ENCODE measurements around the gene TYRO3.

Gene TYRO3

GRCh38 chr15:41558400-41559238 is at the start of gene TYRO3:
Gene TYRO3, plus strand, starts transcription at chr15:41559212. Its CDS starts 46 bp downstream, at chr15:41559258.
- DNase-seq, result peak; percentile 36

DNA sequence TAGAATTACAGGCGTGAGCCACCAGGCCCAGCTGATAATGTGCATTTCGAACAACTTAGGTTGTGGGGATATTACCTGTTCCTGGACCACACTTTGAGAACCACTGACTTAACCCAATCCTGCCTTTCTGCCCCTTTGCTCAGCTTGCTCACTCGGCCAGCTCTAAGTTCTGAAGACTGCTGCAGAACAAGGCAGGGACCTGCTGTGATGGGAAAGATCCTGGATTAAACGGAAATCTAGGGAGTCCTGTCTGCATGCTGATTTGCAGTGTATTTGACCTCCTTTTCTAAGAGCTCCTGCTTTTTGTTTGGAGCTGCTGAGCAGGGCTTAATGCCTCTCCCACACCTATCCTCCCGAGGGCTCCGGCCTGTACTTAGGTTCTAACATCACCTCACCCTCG is 48.3 kb upstream of the TYRO3 start:
- DNase-seq, result no peak

DNA sequence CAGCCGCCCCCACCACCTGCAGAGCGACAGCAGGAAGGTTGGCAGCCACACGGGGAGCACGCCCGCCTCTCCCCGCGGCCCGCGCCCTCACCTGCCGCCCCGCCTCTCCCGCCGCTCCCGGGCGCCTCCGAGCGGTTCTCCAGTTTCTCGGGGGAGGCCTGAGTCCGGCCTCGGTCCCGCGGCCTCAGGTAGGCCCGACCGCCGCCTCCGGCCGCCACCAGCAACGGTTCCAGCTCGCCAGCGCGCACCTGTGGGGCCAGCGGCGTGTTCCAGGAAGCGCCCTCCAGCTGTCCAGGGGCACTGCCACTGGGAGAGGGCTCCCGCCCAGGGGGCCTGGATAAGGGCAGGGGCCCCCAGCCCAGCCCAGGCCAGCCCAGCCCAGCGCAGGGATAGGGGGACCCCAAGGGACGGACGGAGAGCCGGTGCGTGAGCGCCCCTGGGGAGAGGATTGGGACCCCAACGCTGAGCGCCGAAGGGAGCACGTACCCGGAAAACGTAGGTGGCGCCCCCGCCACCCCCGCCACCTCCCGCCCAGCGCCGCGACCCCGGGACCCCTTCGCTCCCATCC is 47.6 kb upstream of the TYRO3 start:
- DNase-seq, result no peak

DNA sequence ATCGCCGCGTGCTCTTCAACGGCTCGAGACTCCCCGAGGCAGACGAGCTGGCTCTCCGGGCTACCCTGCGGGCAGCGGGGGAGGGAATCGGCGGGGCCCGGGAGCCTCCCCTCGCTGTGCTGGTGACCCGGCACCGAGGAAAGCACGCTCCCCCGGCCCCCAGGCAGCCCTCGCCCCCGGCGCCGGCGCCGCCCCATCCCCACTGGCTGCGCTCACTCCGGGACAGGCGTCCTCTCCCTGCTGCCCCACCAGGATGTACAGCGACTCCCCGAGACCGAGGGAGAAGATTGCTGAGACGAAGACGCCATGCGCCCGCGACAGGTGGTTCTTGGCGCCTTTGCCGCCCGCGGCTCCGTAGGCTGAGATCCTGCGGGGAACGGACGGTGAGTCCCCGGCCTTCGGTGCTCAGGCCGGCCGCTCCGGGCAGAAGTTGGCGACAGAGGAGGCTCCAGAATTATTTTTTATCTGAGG is 47.1 kb upstream of the TYRO3 start:
- no peak for DNase-seq

DNA sequence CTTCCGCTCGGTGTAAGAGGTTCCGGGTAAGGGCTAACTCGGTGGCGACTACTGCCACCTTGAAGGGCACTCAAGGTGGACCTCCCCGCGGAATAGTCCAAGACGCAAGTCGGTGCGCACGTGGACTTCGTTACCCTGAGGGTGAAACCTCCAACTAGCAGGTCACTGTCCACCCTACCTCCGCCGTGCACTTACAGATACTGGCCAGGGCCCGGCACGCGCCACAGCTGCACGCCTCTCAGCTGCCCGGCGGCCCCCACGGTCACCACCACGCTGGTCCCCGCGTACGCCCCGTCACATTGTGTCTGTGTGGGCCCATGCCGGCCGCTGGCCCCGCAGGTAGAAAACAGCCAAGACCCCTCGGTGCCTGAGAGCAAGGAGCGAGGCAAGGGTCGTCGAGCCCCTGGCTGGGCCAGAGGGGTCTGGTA is 46.5 kb upstream of the TYRO3 start:
- DNase-seq, result no peak

DNA sequence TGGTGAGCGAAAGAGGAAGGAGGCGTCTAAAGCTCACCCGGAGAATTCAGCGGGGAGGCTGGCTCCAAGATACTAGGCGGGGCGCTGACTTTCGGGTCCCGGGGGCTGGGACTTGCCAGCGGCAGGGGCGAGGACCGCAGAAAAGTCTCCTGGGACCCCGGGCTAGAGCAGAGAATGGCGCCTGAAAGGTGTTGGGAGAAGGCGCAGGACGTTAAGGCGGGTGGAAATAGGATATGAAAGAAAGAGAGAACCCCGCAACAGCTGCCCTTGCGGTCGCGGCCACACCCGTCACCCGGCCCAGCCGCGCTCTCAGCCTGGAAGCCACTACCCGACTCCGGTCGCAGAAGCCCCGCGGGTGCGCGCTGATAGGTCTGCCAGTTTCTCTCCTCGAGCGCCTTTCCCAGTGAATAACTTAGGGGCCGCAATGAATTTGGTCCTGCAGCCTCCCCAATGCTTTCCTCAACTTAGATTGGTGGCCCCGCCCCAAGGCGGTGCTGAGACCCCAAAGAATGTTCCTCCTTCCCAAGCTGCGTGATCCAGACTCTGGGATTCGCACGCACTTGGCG is 46.0 kb upstream of the TYRO3 start:
- DNase-seq, result no peak

- no peak for DNase-seq
These were observed 45.3 kb upstream of the TYRO3 start, which contains the start of gene LTK for GRCh38 chr15:41513506-41514227. Gene LTK, minus strand, starts transcription at chr15:41513827. Its CDS starts 118 bp downstream, at chr15:41513709.

- no peak for DNase-seq
These were observed 41.0 kb upstream of the TYRO3 start for GRCh38 chr15:41517895-41518449.

DNA sequence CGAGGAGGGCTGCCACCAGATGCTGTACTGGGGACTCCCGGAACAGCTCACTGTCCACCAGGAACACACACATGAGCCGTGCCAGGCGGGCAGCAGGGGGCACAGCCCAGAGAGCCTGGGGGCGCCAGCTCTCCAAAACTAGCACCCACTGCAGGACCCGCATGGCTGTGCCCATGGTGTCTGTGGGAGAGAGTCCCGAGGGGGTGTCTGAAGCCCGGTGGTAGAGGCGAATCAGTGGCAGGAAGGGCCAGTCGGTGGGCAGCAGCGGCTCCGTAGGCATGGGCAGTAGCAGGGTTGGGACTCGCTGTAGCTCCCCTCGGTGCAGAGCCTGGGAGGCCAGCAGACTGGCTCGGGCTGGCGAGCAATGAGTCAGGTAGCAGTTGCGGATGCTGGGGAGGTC is 38.4 kb upstream of the TYRO3 start:
- DNase-seq, result no peak

- no peak for DNase-seq
These were observed 37.4 kb upstream of the TYRO3 start for GRCh38 chr15:41521614-41522013.

- no peak for DNase-seq
These were observed 35.9 kb upstream of the TYRO3 start for GRCh38 chr15:41523097-41523496.

GRCh38 chr15:41530363-41530956 is 28.6 kb upstream of the TYRO3 start:
- no peak for DNase-seq

GRCh38 chr15:41535544-41535943 is 23.5 kb upstream of the TYRO3 start:
- no peak for DNase-seq

GRCh38 chr15:41536866-41537265 is 22.1 kb upstream of the TYRO3 start:
- no peak for DNase-seq

GRCh38 chr15:41543521-41543870 is 15.5 kb upstream of the TYRO3 start:
- no peak for DNase-seq

DNA sequence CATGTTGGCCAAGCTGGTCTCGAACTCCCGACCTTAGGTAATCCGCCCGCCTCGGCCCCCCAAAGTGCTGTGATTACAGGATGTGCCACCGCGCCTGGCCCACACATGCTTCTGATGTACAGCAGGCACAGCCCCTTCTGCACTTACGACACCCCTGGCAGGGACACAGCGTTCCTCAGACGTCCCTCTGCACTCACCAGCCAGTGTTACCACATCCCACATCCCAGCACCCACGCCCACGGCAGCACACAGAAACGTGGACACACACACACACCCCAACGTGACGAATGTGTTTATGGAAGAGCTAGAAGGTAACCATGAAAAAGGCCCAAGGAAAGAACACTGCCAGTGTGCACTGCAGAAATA is 14.4 kb upstream of the TYRO3 start:
- DNase-seq, result peak; percentile 40

- no peak for DNase-seq
These were observed 13.8 kb upstream of the TYRO3 start for GRCh38 chr15:41545218-41545617.

DNA sequence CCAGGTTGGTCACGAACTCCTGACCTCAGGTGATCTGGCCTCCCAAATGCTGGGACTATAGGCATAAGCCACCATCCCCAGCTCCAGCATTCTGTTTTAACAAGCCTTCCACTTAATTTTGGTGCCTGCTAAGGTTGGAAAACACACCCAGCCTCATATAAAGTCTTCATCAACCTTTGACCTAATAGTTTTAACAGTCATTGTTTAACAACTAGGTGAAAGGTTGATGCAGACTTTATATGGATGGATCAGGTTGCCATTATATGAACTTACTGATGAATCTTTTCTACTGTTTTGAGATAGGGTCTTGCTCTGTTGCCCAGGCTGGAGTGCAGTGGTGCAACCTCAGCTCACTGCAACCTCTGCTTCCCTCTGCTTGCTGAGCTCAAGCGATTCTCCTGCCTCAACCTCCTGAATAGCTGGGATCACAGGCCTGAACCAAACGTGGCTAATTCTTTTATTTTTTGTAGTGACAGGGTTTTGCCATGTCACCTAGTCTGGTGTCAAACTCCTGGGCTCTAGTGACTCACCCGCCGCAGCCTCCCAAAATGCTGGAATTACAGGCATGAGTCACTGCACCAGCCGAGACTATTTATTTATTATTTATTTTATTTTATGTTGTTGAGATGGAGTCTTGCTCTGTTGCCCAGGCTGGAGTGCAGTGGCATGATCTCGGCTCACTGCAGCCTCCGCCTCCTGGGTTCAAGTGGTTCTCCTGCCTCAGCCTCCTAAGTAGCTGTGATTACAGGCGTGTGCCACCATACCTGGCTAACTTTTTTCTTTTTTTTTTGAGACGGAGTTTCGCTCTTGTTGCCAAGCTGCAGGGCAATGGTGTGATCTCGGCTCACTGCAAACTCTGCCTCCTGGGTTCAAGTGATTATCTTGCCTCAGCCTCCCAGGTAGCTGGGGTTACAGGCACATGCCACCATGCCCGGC is 11.9 kb upstream of the TYRO3 start:
- no peak for DNase-seq

GRCh38 chr15:41550066-41550775 is 8.8 kb upstream of the TYRO3 start:
- no peak for DNase-seq

DNA sequence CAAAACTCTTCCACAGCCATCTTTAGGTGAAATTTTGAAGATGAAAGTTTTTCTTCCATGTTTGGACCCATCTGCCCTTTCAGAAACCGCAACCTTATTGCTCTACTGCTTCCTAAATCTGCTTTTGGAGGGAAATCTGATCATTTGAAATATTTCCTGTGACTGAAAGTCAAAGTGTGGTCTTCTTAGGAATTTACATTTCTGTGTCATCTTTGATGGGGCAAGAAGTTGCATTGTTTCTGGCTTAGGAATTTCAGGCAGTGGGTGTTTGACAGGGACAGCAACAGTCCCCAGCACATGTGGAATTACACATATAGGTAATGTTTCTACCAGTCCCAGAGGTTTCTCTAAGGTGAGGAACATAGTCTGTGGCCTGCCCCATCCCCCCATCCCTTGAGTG is 5.3 kb upstream of the TYRO3 start:
- no peak for DNase-seq

GRCh38 chr15:41554343-41554742 is 4.7 kb upstream of the TYRO3 start:
- DNase-seq, result no peak
